ENCODE measurements around the gene TECPR1.

- TF ChIP-seq CTCF (IDR thresholded peaks at IDR 0.05; ENCODE audit: extremely low read depth in 1 of 2, insufficient read depth in 1 of 2, low read depth in 1 of 2, low read length in 2 of 2), result no peak
- TF ChIP-seq FOS (IDR thresholded peaks at IDR 0.05; ENCODE audit: borderline replicate concordance, insufficient read depth, low read length), result no peak
- no peak for TF ChIP-seq EZH2 (IDR thresholded peaks at IDR 0.05; ENCODE audit: borderline replicate concordance, low read depth, low read length, severe bottlenecking)
- TF ChIP-seq POLR2A (IDR thresholded peaks at IDR 0.05; ENCODE audit: low read depth, low read length), result no peak
- TF ChIP-seq, protein P1, sequence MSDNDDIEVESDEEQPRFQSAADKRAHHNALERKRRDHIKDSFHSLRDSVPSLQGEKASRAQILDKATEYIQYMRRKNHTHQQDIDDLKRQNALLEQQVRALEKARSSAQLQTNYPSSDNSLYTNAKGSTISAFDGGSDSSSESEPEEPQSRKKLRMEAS (IDR thresholded peaks at IDR 0.05; ENCODE audit: insufficient read depth, insufficient read length), result no peak
- TF ChIP-seq POLR2AphosphoS5 (IDR thresholded peaks at IDR 0.05; ENCODE audit: insufficient read depth, low read depth, low read length), result no peak
- no peak for TF ChIP-seq JUN (IDR thresholded peaks at IDR 0.05; ENCODE audit: borderline replicate concordance, insufficient read depth, insufficient read length, low read depth)
- no peak for TF ChIP-seq MYC (IDR thresholded peaks at IDR 0.05; ENCODE audit: low read depth, low read length)
- no peak for TF ChIP-seq GATA2 (IDR thresholded peaks at IDR 0.05; ENCODE audit: insufficient read depth, insufficient read length, low read depth, low read length)
Measured at GRCh38 chr7:98257701-98258100, 5.7 kb upstream of the TECPR1 start.
